Measurements from ENCODE around the gene GTSF1L. TPM values are rescaled to one million over a fixed set of nuclear protein-coding genes. Genes with fewer than 3 reads are reported as not detected.

GTSF1L gene
- total RNA-seq, 1 donor from 2014 or later = not detected

DNA sequence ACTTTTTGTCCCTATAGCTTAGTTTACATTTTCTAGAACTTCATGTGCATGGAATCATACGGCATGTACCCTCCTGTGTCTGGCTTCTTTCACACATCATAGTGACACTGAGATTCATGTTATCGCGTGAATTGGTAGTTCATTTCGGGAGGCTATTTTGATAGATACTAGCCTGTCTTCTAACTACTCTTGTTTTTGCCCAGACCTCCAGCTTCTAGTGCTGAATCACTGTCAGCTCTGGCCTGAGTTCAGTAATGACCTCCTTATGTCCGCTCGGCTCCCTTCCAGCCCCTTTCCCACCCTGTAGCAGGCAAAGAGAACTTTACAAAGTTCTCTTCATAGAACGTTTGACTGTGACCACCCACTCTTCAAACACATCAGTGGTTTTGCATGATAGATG is 45.8 kb downstream of the GTSF1L start:
- Mint-ChIP-seq H3K36me3 (ENCODE audit: unreplicated experiment) (peaks cover 5% of the 10 kb centered on the region), H3K27me3 (ENCODE audit: unreplicated experiment) (peaks cover 4% of the 10 kb centered on the region), H3K27ac (ENCODE audit: unreplicated experiment) (no peak overlapping the region), H3K9me3 (ENCODE audit: unreplicated experiment) (peaks cover 2% of the 10 kb centered on the region), H3K4me1 (ENCODE audit: low read depth, unreplicated experiment) (peaks cover 16% of the 10 kb centered on the region), H3K4me3 (ENCODE audit: unreplicated experiment) (no peak overlapping the region)
- TF ChIP-seq CTCF (IDR thresholded peaks at IDR 0.05; ENCODE audit: partially characterized antibody, unreplicated experiment) = no peak
- DNase-seq = no peak

DNA sequence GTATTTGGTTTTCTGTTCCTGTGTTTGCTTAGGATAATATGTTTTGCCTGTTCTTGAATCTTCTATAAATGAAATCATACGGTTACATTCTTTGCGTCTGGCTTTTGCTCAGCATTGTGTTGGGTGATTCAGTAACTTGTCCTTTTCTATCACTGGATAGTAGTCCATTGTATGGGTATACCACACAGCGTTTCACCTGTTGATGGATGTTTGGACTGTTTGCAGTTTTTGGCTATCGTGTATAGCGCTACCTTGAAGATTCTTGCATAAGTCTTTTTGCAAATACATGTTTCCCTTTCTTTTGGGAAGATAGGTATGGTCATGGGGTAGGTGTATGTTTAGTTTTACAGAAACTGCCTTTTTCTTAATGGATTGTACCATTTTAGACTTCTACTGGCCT is 50.4 kb downstream of the GTSF1L start:
- no peak overlapping the region for H3K27ac Mint-ChIP-seq (ENCODE audit: unreplicated experiment)
- H3K4me3 Mint-ChIP-seq (ENCODE audit: unreplicated experiment) = no peak overlapping the region
- H3K36me3 Mint-ChIP-seq (ENCODE audit: unreplicated experiment) = peaks cover 5% of the 10 kb centered on the region
- DNase-seq = no peak
- TF ChIP-seq CTCF (IDR thresholded peaks at IDR 0.05; ENCODE audit: partially characterized antibody, unreplicated experiment) = no peak
- H3K27me3 Mint-ChIP-seq (ENCODE audit: unreplicated experiment) = peaks cover 3% of the 10 kb centered on the region
- H3K4me1 Mint-ChIP-seq (ENCODE audit: low read depth, unreplicated experiment) = peaks cover 12% of the 10 kb centered on the region
- H3K9me3 Mint-ChIP-seq (ENCODE audit: unreplicated experiment) = peaks cover 2% of the 10 kb centered on the region

Other genes with a start within 250 kb of the GTSF1L start
- gene L3MBTL1, start 219.3 kb downstream of the GTSF1L start, total RNA-seq (ENCODE audit: unreplicated experiment) = 19.9 TPM
- gene SGK2, start 168.0 kb downstream of the GTSF1L start, total RNA-seq (ENCODE audit: unreplicated experiment) = 0.56 TPM
- 40.3 TPM for gene IFT52, start 136.1 kb downstream of the GTSF1L start, total RNA-seq (ENCODE audit: unreplicated experiment)
- gene MYBL2, start 59.9 kb downstream of the GTSF1L start, total RNA-seq (ENCODE audit: unreplicated experiment) = 19.0 TPM
- gene TOX2, start 187.8 kb upstream of the GTSF1L start, total RNA-seq (ENCODE audit: unreplicated experiment) = 11.0 TPM